ENCODE data around the gene GET4.

Gene GET4

DNA sequence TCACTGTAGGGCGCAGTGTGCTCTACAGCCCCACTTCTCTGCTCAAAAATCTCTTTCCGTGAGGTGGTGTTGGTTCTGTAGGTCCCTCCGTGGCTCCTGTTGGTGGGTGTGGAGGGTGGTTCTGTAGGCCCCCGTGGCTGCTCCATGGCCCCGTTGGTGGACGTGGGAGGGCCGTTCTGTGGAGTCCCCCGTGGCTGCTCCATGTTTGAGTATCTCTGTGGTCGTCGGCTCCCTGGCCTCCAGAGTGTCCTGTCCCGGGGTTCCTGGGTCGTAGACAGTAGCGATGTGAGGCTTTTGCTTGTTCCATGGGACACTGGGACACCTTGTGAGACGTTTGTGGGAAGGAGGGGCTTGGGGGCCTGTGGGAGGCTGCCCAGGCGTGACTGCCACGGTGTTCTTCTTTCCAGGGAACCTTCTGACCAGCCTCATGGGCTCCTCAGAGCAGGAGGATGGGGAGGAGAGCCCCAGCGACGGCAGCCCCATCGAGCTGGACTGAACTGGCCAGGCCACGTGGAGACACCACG lies 18.6 kb downstream of the GET4 start:
- H3K27ac ChIP-seq = peak overlapping the region; percentile 4
- CTCF ChIA-PET = no interaction called here
- POLR2A ChIA-PET (ENCODE audit: low non-redundant PET) = no interaction called here
- DNase-seq (ENCODE audit: low spot score) = no peak
- TF ChIP-seq, protein P1, sequence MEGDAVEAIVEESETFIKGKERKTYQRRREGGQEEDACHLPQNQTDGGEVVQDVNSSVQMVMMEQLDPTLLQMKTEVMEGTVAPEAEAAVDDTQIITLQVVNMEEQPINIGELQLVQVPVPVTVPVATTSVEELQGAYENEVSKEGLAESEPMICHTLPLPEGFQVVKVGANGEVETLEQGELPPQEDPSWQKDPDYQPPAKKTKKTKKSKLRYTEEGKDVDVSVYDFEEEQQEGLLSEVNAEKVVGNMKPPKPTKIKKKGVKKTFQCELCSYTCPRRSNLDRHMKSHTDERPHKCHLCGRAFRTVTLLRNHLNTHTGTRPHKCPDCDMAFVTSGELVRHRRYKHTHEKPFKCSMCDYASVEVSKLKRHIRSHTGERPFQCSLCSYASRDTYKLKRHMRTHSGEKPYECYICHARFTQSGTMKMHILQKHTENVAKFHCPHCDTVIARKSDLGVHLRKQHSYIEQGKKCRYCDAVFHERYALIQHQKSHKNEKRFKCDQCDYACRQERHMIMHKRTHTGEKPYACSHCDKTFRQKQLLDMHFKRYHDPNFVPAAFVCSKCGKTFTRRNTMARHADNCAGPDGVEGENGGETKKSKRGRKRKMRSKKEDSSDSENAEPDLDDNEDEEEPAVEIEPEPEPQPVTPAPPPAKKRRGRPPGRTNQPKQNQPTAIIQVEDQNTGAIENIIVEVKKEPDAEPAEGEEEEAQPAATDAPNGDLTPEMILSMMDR (conservative IDR thresholded peaks at IDR 0.05; ENCODE audit: low read depth) = no peak

DNA sequence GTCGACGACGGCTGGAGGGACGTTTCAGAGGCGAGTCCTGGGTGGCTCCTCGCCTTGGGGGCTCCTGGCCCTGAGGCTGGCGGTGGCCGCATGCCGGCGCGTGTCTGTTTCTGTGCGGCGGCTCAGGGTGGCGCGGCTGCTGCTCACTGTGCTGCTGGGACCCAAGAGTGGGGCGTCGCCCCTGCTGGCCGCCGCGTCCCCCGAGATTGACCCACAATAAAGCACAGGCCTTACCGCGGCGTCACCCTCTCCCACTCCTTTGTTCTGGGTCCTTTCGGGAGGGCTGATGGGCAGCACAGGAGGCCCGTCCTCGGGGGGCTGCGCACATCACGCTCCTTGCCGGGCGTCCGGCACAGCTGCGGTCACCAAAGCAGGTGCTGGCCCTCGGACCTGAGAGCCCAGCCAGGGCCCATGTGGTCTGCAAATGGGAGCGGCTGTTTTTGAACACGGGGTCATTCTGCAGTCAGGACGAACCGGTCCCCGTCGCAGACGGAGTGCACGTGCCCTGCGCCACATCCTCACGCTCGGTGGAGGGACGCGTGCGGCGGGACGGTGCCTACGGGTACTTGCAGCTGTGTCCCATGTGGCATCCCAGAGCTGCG lies 19.2 kb downstream of the GET4 start:
- H3K27ac ChIP-seq = peak overlapping the region; percentile 4
- CTCF ChIA-PET = no interaction called here
- no peak for DNase-seq (ENCODE audit: low spot score)
- TF ChIP-seq, protein P1 (conservative IDR thresholded peaks at IDR 0.05; ENCODE audit: low read depth) = no peak
- POLR2A ChIA-PET (ENCODE audit: low non-redundant PET) = no interaction called here

DNA sequence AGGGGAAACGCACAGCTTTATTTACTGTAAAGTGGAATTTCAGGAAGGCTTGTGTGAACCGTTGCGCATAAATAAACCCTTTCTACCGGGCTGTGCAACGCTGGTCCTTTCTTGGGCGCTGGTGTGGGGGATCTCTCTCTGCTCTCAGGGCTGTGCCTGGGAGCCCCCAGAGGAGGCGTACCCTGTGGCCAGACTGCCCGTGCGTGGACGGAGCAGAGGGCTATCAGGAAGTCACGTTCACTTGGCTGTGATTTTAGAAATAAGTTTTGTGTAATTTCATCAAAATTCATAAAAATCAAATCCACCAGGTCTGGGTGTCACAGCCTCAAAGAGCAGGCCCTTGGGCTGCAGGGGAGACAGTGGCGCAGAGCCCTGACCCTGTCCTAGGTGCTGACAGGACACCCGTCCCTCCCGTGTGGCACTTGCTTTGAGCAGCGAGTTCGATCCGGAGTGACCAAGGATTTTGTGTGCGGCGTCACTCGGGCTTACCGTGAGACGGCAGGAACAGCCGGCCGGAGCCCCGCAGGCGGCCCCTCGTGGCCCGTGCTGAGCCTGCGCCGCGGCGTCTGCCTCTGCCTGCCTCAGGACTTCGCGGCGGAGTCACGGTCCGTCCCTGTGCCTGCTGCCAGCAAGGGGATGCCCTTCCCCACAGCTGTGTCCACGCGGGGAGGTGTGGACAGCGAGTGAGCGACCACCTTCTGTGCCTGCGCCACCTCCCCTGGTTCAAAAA lies 20.2 kb downstream of the GET4 start:
- POLR2A ChIA-PET (ENCODE audit: low non-redundant PET) = no interaction called here
- TF ChIP-seq, protein P1 (conservative IDR thresholded peaks at IDR 0.05; ENCODE audit: low read depth) = no peak
- peak overlapping the region; percentile 18; the same call in 1 of the 2 replicates for H3K27ac ChIP-seq
- no peak for DNase-seq (ENCODE audit: low spot score)
- CTCF ChIA-PET = no interaction called here

DNA sequence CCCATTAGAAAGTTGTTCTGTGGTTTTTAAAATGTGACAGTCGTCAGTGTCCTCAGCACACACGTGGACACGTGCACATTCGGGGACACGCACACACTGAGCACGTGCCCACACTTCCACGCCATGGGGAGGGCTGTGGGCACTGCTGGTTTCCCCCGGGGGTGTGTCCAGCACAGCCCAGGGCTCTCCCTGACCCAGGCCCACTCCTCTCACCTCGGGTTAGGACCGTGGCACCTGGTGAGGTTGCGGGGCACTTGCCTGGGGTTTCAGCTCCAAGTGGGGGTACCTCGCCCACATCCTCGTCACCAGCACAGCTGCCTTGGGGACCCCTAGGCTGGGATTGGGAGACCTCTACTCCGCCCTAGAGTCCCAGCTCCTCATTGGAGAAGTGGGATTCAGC lies 20.7 kb downstream of the GET4 start:
- TF ChIP-seq, protein P1 (conservative IDR thresholded peaks at IDR 0.05; ENCODE audit: low read depth) = no peak
- POLR2A ChIA-PET (ENCODE audit: low non-redundant PET) = no interaction called here
- CTCF ChIA-PET = no interaction called here
- peak overlapping the region; percentile 18; the same call in 1 of the 2 replicates for H3K27ac ChIP-seq
- DNase-seq (ENCODE audit: low spot score) = no peak

DNA sequence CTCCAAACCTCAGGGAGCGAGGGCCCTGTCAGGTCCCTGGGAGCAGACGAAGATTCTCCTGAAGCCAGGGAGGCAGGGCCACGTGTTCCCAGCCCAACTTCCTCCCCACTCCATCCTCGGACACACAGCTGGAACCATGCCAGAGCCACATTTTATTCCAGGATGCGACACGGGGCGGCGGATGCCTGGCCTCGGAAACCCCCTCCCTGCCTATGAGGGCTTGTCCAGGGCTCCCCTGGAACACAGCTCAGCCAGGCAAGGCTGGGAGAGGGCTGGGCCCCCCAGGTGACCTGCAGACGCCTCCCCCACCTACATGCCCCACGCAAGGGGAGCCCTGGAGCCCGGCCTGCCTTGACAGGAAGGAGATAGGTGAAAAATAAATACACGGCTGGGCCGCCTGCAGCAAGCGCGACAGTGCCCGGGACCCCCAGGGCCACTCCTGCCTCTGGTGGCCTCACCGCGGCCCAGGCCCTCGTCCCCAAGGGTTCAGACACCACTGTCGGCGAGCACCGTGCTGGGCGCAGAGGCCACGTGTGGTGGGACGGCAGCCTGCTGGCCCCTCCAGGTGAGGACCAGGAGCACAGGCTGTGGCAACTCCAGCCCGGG lies 21.5 kb downstream of the GET4 start:
- DNase-seq (ENCODE audit: low spot score) = no peak
- ChIA-PET CTCF (no interaction called here), POLR2A (ENCODE audit: low non-redundant PET) (interaction anchor here (0.9 kb wide), 1 partner anchor 10 kb away, joined by 3 read pairs; no protein-coding TSS in a partner anchor)
- TF ChIP-seq, protein P1 (conservative IDR thresholded peaks at IDR 0.05; ENCODE audit: low read depth) = no peak
- H3K27ac ChIP-seq = peak overlapping the region; percentile 18

DNA sequence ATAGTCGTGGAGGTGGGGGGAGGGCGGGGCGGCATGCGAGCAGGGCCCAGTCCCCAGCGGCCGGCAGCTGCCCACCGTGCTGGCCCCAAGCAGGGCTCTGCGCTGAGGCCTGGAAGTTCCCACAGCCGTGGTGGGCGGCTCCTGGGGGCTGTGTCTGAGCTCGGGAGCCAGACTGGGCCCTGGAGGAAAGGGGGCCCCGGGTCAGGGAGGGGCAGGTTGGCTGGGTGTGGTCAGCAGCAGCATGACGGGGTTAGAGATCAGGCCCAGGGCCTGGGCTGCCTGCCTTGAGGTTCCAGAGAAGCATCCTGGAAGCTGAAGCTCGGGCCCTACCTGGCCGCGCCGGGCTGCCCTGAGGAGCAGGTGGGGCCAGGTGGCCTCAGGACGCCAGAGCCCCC lies 22.1 kb downstream of the GET4 start:
- CTCF ChIA-PET = no interaction called here
- DNase-seq (ENCODE audit: low spot score) = no peak
- H3K27ac ChIP-seq = peak overlapping the region; percentile 18
- TF ChIP-seq, protein P1 (conservative IDR thresholded peaks at IDR 0.05; ENCODE audit: low read depth) = no peak
- POLR2A ChIA-PET (ENCODE audit: low non-redundant PET) = interaction anchor here (0.6 to 0.9 kb wide), 2 partner anchors 9 to 53 kb away, joined by 3 read pairs; no protein-coding TSS in a partner anchor

Measured in RWPE1 (cell line).